ENCODE results near the gene SCGB3A1. TPM values are rescaled to one million over a fixed set of nuclear protein-coding genes. Genes with fewer than 3 reads are reported as not detected.

The SCGB3A1 gene
- total RNA-seq, 1 experiment from 2014 or later: not detected

DNA sequence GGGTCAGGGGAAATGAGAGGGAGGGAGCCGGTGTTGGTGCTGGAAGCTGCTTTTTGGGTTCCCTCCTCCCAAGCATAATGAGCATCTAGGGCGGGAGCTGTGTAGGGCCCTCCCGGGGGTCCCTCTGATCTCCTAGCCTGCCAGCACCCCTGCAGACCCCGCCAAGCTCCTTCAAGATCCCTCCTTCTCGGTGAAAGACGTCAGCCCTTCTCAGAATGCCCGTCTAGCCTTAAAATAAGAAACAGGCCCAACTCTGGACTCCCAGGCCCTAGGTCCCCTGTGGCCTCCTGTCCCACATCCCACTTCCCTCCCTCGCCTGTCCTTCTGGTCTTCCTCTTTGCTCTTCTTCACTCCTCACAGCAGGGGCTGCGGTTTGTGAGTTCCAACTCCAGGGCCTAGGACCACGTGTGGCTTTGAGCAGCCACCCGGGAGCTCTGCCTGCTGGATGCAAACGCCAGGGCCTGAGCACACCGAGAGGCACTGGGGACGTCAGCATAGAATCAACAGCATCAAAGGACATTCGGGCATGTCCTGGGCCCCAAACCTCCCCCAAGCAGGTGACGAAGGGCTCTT, 8.8 kb upstream of the SCGB3A1 start:
- no peak overlapping the region for H2AFZ ChIP-seq (ENCODE audit: low read length)
- no peaks in the 10 kb centered on the region for H3F3A ChIP-seq (ENCODE audit: low read length, unreplicated experiment)
- no peaks in the 10 kb centered on the region for H4K20me1 ChIP-seq (ENCODE audit: low read length)
- no peak overlapping the region for H3K27ac ChIP-seq (ENCODE audit: low read length)
- H3K9ac ChIP-seq (ENCODE audit: low read length): no peak overlapping the region
- no peak overlapping the region for H3K4me2 ChIP-seq (ENCODE audit: low read length)
- no peaks in the 10 kb centered on the region for H3K36me3 ChIP-seq (ENCODE audit: low read depth, low read length)
- no peaks in the 10 kb centered on the region for H3K9me3 ChIP-seq (ENCODE audit: low read length)
- no peaks in the 10 kb centered on the region for H3K4me1 ChIP-seq (ENCODE audit: insufficient read depth, low read length)
- no peak overlapping the region for H3K4me3 ChIP-seq (ENCODE audit: low read length)
- CTCF ChIA-PET: no interaction called here
- intact Hi-C loops (cut with micrococcal nuclease): loop anchor here (10.0 kb wide), 1 partner anchor 105 kb away; the partner anchor contains the start of gene CNOT6
- POLR2A ChIA-PET (ENCODE audit: unreplicated experiment): no interaction called here
- BruUV-seq (replicated peaks): no TSS peak
- DNase-seq (no peak), ATAC-seq (no peak)
- no peaks in the 10 kb centered on the region for H3K27me3 ChIP-seq (ENCODE audit: low read length)
- TF ChIP-seq, protein P1, sequence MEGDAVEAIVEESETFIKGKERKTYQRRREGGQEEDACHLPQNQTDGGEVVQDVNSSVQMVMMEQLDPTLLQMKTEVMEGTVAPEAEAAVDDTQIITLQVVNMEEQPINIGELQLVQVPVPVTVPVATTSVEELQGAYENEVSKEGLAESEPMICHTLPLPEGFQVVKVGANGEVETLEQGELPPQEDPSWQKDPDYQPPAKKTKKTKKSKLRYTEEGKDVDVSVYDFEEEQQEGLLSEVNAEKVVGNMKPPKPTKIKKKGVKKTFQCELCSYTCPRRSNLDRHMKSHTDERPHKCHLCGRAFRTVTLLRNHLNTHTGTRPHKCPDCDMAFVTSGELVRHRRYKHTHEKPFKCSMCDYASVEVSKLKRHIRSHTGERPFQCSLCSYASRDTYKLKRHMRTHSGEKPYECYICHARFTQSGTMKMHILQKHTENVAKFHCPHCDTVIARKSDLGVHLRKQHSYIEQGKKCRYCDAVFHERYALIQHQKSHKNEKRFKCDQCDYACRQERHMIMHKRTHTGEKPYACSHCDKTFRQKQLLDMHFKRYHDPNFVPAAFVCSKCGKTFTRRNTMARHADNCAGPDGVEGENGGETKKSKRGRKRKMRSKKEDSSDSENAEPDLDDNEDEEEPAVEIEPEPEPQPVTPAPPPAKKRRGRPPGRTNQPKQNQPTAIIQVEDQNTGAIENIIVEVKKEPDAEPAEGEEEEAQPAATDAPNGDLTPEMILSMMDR (conservative IDR thresholded peaks at IDR 0.05; ENCODE audit: low read depth, low read length): no peak
- H3K79me2 ChIP-seq (ENCODE audit: low read length): no peaks in the 10 kb centered on the region
- H3K9me2 ChIP-seq (replicated peaks; ENCODE audit: low read length): no peaks in the 10 kb centered on the region

DNA sequence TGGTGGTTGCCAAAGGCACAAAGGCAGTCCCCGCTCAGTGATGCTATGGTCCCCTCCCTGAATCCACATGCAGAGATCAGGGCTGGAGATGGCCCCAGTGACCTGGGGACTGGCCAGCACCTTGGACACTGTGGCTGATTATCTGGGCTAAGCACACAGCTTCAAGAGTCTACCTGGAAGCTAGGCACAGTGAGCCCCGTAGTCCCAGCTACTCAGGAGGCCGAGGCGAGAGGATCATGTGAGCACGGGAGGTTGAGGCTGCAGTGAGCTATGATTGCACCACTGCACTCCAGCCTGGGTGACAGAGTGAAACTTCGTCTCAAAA, 8.3 kb upstream of the SCGB3A1 start:
- no peaks in the 10 kb centered on the region for H3K27me3 ChIP-seq (ENCODE audit: low read length)
- H3K4me2 ChIP-seq (ENCODE audit: low read length): no peak overlapping the region
- ATAC-seq (no peak), DNase-seq (no peak)
- H2AFZ ChIP-seq (ENCODE audit: low read length): no peak overlapping the region
- CTCF ChIA-PET: no interaction called here
- H3K9me2 ChIP-seq (replicated peaks; ENCODE audit: low read length): no peaks in the 10 kb centered on the region
- no TSS peak for BruUV-seq (replicated peaks)
- H3K36me3 ChIP-seq (ENCODE audit: low read depth, low read length): no peaks in the 10 kb centered on the region
- POLR2A ChIA-PET (ENCODE audit: unreplicated experiment): no interaction called here
- no peaks in the 10 kb centered on the region for H4K20me1 ChIP-seq (ENCODE audit: low read length)
- intact Hi-C loops (cut with micrococcal nuclease): no loop called here
- no peak overlapping the region for H3K4me3 ChIP-seq (ENCODE audit: low read length)
- no peaks in the 10 kb centered on the region for H3K9me3 ChIP-seq (ENCODE audit: low read length)
- no peaks in the 10 kb centered on the region for H3K79me2 ChIP-seq (ENCODE audit: low read length)
- TF ChIP-seq EZH2phosphoT487 (IDR thresholded peaks at IDR 0.05; ENCODE audit: borderline replicate concordance, low read length) (no peak), EZH2 (IDR thresholded peaks at IDR 0.05; ENCODE audit: low read length, unreplicated experiment) (no peak)
- TF ChIP-seq, protein P1 (conservative IDR thresholded peaks at IDR 0.05; ENCODE audit: low read depth, low read length): no peak
- no peak overlapping the region for H3K27ac ChIP-seq (ENCODE audit: low read length)
- no peaks in the 10 kb centered on the region for H3F3A ChIP-seq (ENCODE audit: low read length, unreplicated experiment)
- H3K4me1 ChIP-seq (ENCODE audit: insufficient read depth, low read length): no peaks in the 10 kb centered on the region
- H3K9ac ChIP-seq (ENCODE audit: low read length): no peak overlapping the region

DNA sequence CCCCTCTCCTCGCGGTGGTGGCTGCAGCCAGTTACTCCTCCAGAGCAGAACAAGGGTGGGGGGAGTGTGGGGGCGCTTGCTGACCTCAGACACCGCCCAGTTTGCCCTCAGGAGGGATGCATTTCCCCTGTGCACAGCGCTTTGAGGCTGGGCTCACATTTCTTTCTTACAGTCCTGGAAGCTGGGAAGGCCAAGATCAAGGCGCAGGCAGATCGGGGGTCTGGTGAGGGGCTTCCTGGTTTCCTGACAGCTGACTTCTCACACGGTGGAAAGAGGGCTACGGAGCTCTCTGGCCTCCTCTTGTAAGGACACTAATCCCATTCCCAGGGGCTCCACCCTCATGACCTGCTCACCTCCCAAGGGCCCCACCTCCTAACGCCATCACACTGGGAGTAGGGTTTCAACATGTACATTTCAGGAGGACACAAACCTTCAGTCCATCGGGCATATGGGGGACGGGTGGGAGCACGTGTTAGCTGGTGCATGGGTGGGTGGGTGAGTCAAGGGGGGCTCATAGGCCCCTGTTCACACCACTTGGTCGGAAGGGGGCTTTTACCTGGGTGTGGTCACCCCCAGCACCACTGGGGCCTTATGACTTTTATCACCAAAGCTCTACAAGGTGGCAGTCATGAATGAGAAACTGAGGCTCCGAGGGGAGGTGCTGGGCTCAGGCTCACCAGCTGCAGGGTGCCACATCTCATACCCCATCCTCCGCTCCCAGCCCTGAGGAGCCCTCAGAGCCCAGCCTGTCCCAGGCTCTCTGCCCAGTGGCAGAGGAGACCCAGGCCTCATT, 7.7 kb upstream of the SCGB3A1 start:
- Histone ChIP-seq H3K9me3 (ENCODE audit: low read length) (no peaks in the 10 kb centered on the region), H3K79me2 (ENCODE audit: low read length) (no peaks in the 10 kb centered on the region), H3K27me3 (ENCODE audit: low read length) (no peaks in the 10 kb centered on the region), H3K27ac (ENCODE audit: low read length) (no peak overlapping the region), H2AFZ (ENCODE audit: low read length) (no peak overlapping the region), H4K20me1 (ENCODE audit: low read length) (no peaks in the 10 kb centered on the region), H3K9me2 (replicated peaks; ENCODE audit: low read length) (no peaks in the 10 kb centered on the region), H3K4me2 (ENCODE audit: low read length) (no peak overlapping the region), H3K9ac (ENCODE audit: low read length) (no peak overlapping the region), H3K36me3 (ENCODE audit: low read depth, low read length) (no peaks in the 10 kb centered on the region), H3K4me1 (ENCODE audit: insufficient read depth, low read length) (no peaks in the 10 kb centered on the region), H3K4me3 (ENCODE audit: low read length) (no peak overlapping the region), H3F3A (ENCODE audit: low read length, unreplicated experiment) (no peaks in the 10 kb centered on the region)
- intact Hi-C loops (cut with micrococcal nuclease): no loop called here
- TF ChIP-seq EZH2phosphoT487 (IDR thresholded peaks at IDR 0.05; ENCODE audit: borderline replicate concordance, low read length): no peak
- TF ChIP-seq, protein P1 (conservative IDR thresholded peaks at IDR 0.05; ENCODE audit: low read depth, low read length): no peak
- no peak for TF ChIP-seq EZH2 (IDR thresholded peaks at IDR 0.05; ENCODE audit: low read length, unreplicated experiment)
- POLR2A ChIA-PET (ENCODE audit: unreplicated experiment): no interaction called here
- DNase-seq: no peak
- CTCF ChIA-PET: no interaction called here
- ATAC-seq: no peak
- BruUV-seq (replicated peaks): no TSS peak
